Measurements from ENCODE around the gene SHBG. TPM values are rescaled to one million over a fixed set of nuclear protein-coding genes. Genes with fewer than 3 reads are reported as not detected.

The SHBG gene
- total RNA-seq, 1 experiment from 2014 or later: not detected

DNA sequence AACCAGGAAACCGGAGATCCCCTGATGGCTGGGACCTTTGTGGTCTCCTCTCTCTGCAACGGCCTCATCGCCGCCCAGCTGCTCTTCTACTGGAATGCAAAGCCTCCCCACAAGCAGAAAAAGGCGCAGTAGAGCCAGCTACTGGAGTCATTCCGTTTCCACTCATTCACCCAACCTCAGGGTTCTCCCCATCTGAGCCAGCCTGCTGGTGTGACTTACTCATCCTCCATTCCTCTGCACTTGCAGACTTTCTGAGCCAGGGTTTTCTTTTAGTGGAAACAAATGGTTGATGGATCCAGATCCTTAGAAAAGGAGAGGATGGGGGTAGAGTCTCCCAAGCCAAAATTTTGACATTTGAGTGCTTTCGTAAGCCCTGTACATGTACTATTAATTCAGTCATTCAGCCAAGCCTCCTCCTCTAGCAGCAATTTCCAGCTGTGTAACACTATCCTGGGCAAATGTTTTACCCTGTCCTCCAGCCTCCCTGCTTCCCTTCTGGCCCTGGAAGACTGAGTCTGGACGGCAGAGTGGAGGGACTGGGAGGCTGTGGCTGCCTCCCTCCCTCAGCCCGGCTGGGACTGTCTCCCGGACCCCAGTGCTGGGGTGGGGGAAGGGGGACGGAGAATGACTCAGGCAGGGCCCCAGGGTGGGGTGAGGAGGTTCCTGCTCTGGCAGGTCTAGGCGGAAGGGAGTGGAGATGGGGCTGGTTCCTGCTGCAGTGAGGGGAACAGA is 42.3 kb upstream of the SHBG start:
- no TSS peak for BruUV-seq (replicated peaks)
- DNase-seq (ENCODE audit: low read depth, low spot score) (no peak), ATAC-seq (no peak)
- Histone ChIP-seq H3K4me1 (ENCODE audit: control insufficient read depth in 1 of 2, insufficient read depth in 2 of 2, low read length in 2 of 2) (peaks cover 8 to 42% of the 10 kb centered on the region in 2 experiments), H3K79me2 (ENCODE audit: insufficient read depth, low read length) (peaks cover 37% of the 10 kb centered on the region), H3K9ac (ENCODE audit: low read length) (no peak overlapping the region), H2AFZ (ENCODE audit: low read depth, low read length, poor library complexity, severe bottlenecking) (no peak overlapping the region), H3K4me2 (ENCODE audit: low read length) (no peak overlapping the region), H3K9me3 (ENCODE audit: control insufficient read depth in 1 of 2, insufficient read depth in 1 of 2, low read depth in 1 of 2, low read length in 2 of 2) (no peaks in the 10 kb centered on the region), H3K4me3 (replicated peaks in 1 of 2; ENCODE audit: low read depth in 1 of 2, low read length in 2 of 2) (no peak overlapping the region), H3K36me3 (ENCODE audit: control insufficient read depth in 1 of 2, insufficient read depth in 2 of 2, low read length in 2 of 2) (peaks cover 15 to 34% of the 10 kb centered on the region in 2 experiments; a peak in 3 of 4 replicates), H3K27me3 (ENCODE audit: insufficient read depth, low read length) (no peaks in the 10 kb centered on the region), H3K27ac (ENCODE audit: low read depth, low read length) (peak overlapping the region; percentile 53), H4K20me1 (ENCODE audit: insufficient read depth) (no peaks in the 10 kb centered on the region), H3K9me2 (ENCODE audit: insufficient read depth) (no peaks in the 10 kb centered on the region)
- ChIA-PET POLR2A (interaction anchor here (0.8 kb wide), 1 partner anchor 100 kb away, joined by 3 read pairs; the partner anchor contains the start of gene TP53), RAD21 (ENCODE audit: low non-redundant PET in 1 of 2, low total read pairs in 2 of 2, uncharacterized antibody in 2 of 2, unreplicated experiment in 2 of 2) (interaction anchor here in 1 of 2 experiments (0.9 kb wide), 1 partner anchor 45 kb away, joined by 3 read pairs; no protein-coding TSS in a partner anchor), CTCF (interaction anchor here (0.6 to 4.9 kb wide), 4 partner anchors 12 to 100 kb away, joined by 3 to 39 read pairs (median 4); partner anchors contain the start of genes TP53 and WRAP53)
- intact Hi-C loops (cut with micrococcal nuclease): no loop called here
- TF ChIP-seq, protein P1, sequence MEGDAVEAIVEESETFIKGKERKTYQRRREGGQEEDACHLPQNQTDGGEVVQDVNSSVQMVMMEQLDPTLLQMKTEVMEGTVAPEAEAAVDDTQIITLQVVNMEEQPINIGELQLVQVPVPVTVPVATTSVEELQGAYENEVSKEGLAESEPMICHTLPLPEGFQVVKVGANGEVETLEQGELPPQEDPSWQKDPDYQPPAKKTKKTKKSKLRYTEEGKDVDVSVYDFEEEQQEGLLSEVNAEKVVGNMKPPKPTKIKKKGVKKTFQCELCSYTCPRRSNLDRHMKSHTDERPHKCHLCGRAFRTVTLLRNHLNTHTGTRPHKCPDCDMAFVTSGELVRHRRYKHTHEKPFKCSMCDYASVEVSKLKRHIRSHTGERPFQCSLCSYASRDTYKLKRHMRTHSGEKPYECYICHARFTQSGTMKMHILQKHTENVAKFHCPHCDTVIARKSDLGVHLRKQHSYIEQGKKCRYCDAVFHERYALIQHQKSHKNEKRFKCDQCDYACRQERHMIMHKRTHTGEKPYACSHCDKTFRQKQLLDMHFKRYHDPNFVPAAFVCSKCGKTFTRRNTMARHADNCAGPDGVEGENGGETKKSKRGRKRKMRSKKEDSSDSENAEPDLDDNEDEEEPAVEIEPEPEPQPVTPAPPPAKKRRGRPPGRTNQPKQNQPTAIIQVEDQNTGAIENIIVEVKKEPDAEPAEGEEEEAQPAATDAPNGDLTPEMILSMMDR (IDR thresholded peaks at IDR 0.05 in 2 of 3, conservative IDR thresholded peaks at IDR 0.05 in 1 of 3; ENCODE audit: borderline replicate concordance in 1 of 3, insufficient read depth in 1 of 3, low read depth in 2 of 3, low read length in 2 of 3): no peak
- TF ChIP-seq ZNF274 (IDR thresholded peaks at IDR 0.05; ENCODE audit: low read depth, low read length): no peak
- TF ChIP-seq POLR2A (IDR thresholded peaks at IDR 0.05; ENCODE audit: borderline replicate concordance, extremely low read depth, insufficient read depth, insufficient read length): no peak
- TF ChIP-seq, protein P2, sequence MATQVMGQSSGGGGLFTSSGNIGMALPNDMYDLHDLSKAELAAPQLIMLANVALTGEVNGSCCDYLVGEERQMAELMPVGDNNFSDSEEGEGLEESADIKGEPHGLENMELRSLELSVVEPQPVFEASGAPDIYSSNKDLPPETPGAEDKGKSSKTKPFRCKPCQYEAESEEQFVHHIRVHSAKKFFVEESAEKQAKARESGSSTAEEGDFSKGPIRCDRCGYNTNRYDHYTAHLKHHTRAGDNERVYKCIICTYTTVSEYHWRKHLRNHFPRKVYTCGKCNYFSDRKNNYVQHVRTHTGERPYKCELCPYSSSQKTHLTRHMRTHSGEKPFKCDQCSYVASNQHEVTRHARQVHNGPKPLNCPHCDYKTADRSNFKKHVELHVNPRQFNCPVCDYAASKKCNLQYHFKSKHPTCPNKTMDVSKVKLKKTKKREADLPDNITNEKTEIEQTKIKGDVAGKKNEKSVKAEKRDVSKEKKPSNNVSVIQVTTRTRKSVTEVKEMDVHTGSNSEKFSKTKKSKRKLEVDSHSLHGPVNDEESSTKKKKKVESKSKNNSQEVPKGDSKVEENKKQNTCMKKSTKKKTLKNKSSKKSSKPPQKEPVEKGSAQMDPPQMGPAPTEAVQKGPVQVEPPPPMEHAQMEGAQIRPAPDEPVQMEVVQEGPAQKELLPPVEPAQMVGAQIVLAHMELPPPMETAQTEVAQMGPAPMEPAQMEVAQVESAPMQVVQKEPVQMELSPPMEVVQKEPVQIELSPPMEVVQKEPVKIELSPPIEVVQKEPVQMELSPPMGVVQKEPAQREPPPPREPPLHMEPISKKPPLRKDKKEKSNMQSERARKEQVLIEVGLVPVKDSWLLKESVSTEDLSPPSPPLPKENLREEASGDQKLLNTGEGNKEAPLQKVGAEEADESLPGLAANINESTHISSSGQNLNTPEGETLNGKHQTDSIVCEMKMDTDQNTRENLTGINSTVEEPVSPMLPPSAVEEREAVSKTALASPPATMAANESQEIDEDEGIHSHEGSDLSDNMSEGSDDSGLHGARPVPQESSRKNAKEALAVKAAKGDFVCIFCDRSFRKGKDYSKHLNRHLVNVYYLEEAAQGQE (IDR thresholded peaks at IDR 0.05; ENCODE audit: low read depth): no peak
- TF ChIP-seq SP1 (IDR thresholded peaks at IDR 0.05; ENCODE audit: low read depth): no peak
- no peak for TF ChIP-seq CBX3 (IDR thresholded peaks at IDR 0.05; ENCODE audit: low read depth)
- TF ChIP-seq RAD21 (IDR thresholded peaks at IDR 0.05; ENCODE audit: low read depth): no peak
- no peak for TF ChIP-seq POLR2AphosphoS5 (IDR thresholded peaks at IDR 0.05; ENCODE audit: low read depth, low read length)
- no peak for TF ChIP-seq EZH2 (IDR thresholded peaks at IDR 0.05)
- TF ChIP-seq TCF7L2 (IDR thresholded peaks at IDR 0.05; ENCODE audit: borderline replicate concordance, extremely low read depth, insufficient read depth, insufficient read length): no peak
- TF ChIP-seq JUND (IDR thresholded peaks at IDR 0.05): no peak
- no peak for TF ChIP-seq SRF (IDR thresholded peaks at IDR 0.05; ENCODE audit: low read depth)
- TF ChIP-seq SIN3A (IDR thresholded peaks at IDR 0.05; ENCODE audit: low read depth): no peak
- TF ChIP-seq FOSL1 (IDR thresholded peaks at IDR 0.05; ENCODE audit: low read depth): no peak
- TF ChIP-seq, protein P3, sequence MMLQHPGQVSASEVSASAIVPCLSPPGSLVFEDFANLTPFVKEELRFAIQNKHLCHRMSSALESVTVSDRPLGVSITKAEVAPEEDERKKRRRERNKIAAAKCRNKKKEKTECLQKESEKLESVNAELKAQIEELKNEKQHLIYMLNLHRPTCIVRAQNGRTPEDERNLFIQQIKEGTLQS (IDR thresholded peaks at IDR 0.05): no peak
- TF ChIP-seq, protein P4, sequence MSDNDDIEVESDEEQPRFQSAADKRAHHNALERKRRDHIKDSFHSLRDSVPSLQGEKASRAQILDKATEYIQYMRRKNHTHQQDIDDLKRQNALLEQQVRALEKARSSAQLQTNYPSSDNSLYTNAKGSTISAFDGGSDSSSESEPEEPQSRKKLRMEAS (IDR thresholded peaks at IDR 0.05): no peak
- no peak for TF ChIP-seq YY1 (IDR thresholded peaks at IDR 0.05; ENCODE audit: extremely low read depth, insufficient replicate concordance, low read depth, low read length)
- TF ChIP-seq EGR1 (IDR thresholded peaks at IDR 0.05; ENCODE audit: low read depth): no peak
- no peak for TF ChIP-seq CEBPB (IDR thresholded peaks at IDR 0.05; ENCODE audit: low read depth)
